Measurements from ENCODE around the gene C1orf122.

The C1orf122 gene

DNA sequence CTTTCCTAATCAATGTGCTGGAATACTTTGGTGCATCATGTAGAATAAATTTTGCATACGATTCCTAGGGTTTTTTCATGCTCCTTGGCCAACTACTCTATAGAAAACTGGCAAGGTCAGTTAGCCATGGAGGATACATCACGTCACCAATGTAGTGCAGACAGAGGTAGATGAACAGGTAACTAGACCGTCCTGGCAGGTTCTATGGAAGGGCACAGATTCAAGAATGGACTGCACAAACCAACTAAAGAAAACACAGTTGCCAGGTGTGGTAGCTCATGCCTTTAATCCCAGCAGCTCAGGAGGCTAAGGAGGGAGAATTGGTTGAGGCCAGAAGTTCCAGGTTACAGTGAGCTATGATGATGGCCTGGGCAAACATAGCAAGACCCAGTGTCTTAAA, 41.9 kb downstream of the C1orf122 start:
- peaks cover 3% of the 10 kb centered on the region; the same call in 1 of the 2 replicates for H3K36me3 ChIP-seq (replicated peaks; ENCODE audit: insufficient read depth, low read length)
- H3K9me2 ChIP-seq (replicated peaks; ENCODE audit: insufficient read depth, low read length) = no peaks in the 10 kb centered on the region
- peaks cover 6% of the 10 kb centered on the region; the same call in 1 of the 2 replicates for H3F3A ChIP-seq (ENCODE audit: insufficient read depth, low read length)
- H3K4me3 ChIP-seq (ENCODE audit: low read length) = no peak overlapping the region
- no peaks in the 10 kb centered on the region for H3K27me3 ChIP-seq (replicated peaks; ENCODE audit: insufficient read depth, low read length)
- H2AFZ ChIP-seq (ENCODE audit: low read length) = no peak overlapping the region
- no peak overlapping the region for H3K27ac ChIP-seq (ENCODE audit: low read length)
- peaks cover 89% of the 10 kb centered on the region for H3K79me2 ChIP-seq (ENCODE audit: low read length)
- TF ChIP-seq EZH2 (optimal IDR thresholded peaks at IDR 0.05; ENCODE audit: low read depth, low read length) (no peak), EZH2phosphoT487 (IDR thresholded peaks at IDR 0.05; ENCODE audit: low read length) (no peak)
- TF ChIP-seq, protein P1, sequence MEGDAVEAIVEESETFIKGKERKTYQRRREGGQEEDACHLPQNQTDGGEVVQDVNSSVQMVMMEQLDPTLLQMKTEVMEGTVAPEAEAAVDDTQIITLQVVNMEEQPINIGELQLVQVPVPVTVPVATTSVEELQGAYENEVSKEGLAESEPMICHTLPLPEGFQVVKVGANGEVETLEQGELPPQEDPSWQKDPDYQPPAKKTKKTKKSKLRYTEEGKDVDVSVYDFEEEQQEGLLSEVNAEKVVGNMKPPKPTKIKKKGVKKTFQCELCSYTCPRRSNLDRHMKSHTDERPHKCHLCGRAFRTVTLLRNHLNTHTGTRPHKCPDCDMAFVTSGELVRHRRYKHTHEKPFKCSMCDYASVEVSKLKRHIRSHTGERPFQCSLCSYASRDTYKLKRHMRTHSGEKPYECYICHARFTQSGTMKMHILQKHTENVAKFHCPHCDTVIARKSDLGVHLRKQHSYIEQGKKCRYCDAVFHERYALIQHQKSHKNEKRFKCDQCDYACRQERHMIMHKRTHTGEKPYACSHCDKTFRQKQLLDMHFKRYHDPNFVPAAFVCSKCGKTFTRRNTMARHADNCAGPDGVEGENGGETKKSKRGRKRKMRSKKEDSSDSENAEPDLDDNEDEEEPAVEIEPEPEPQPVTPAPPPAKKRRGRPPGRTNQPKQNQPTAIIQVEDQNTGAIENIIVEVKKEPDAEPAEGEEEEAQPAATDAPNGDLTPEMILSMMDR (IDR thresholded peaks at IDR 0.05; ENCODE audit: low read length) = no peak
- no peak overlapping the region for H3K4me2 ChIP-seq (ENCODE audit: low read depth, low read length)
- H3K9me3 ChIP-seq (replicated peaks; ENCODE audit: insufficient read depth, low read length) = no peaks in the 10 kb centered on the region
- no peaks in the 10 kb centered on the region for H4K20me1 ChIP-seq (ENCODE audit: insufficient read depth, low read length)
- no peak for DNase-seq
- peaks cover 7% of the 10 kb centered on the region for H3K4me1 ChIP-seq (ENCODE audit: low read length)
- H3K9ac ChIP-seq (ENCODE audit: low read length) = no peak overlapping the region

DNA sequence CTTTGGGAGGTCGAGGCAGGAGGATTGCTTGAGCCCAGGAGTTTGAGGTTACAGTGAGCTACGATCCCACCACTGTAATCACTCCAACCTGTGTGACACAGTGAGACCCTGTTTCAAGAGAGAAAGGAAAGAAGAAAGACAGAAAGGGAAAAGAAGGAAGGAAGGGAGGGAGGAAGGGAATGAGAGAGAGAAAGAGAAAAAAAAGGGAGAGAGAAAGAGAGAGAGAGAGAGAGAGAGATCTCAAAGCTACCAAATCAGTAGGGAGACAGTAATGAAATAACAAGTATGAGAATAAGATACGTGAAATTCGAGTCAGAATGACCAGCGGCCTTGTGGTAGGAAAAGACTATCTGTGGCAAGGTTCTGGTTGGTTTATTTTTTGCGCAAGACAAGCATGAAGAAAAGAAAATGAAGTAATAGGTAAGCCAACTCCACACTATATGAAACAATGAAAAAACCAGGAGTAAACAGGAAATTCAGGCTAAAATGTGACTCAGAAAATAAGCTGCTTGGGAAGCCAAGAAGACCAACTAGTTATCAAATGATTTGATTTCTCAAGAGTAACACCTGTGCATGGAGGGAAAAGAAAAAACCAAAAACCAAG, 42.9 kb downstream of the C1orf122 start:
- Histone ChIP-seq H3K9me3 (replicated peaks; ENCODE audit: insufficient read depth, low read length) (no peaks in the 10 kb centered on the region), H3K4me1 (ENCODE audit: low read length) (peaks cover 7% of the 10 kb centered on the region), H3F3A (ENCODE audit: insufficient read depth, low read length) (peaks cover 6% of the 10 kb centered on the region; the same call in 1 of the 2 replicates), H3K27ac (ENCODE audit: low read length) (no peak overlapping the region), H3K79me2 (ENCODE audit: low read length) (peaks cover 89% of the 10 kb centered on the region), H3K36me3 (replicated peaks; ENCODE audit: insufficient read depth, low read length) (peaks cover 5% of the 10 kb centered on the region; the same call in 1 of the 2 replicates), H4K20me1 (ENCODE audit: insufficient read depth, low read length) (no peaks in the 10 kb centered on the region), H3K9me2 (replicated peaks; ENCODE audit: insufficient read depth, low read length) (no peaks in the 10 kb centered on the region), H3K4me2 (ENCODE audit: low read depth, low read length) (no peak overlapping the region), H2AFZ (ENCODE audit: low read length) (no peak overlapping the region), H3K27me3 (replicated peaks; ENCODE audit: insufficient read depth, low read length) (no peaks in the 10 kb centered on the region), H3K9ac (ENCODE audit: low read length) (no peak overlapping the region), H3K4me3 (ENCODE audit: low read length) (no peak overlapping the region)
- DNase-seq = no peak
- TF ChIP-seq EZH2phosphoT487 (IDR thresholded peaks at IDR 0.05; ENCODE audit: low read length) (no peak), EZH2 (optimal IDR thresholded peaks at IDR 0.05; ENCODE audit: low read depth, low read length) (no peak)
- TF ChIP-seq, protein P1 (IDR thresholded peaks at IDR 0.05; ENCODE audit: low read length) = no peak

DNA sequence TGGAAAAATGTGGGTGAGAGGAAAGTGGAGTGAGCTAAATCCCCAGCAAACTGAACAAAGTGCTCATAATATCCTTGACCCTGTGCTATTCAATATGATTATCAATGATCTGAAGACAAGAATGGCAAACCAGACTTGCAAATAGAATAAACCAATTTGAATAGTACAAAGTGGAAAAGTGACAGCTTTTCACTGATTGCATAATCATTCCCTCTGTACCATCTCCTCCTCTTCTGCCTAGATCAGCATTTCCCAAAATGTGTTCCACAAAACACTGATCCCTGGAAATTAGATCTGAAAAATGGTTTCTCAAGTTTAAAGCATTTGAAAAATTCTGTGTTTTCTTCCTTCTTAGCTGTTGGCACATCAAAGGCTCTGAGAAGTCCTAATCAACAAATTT, 43.7 kb downstream of the C1orf122 start:
- H4K20me1 ChIP-seq (ENCODE audit: insufficient read depth, low read length) = no peaks in the 10 kb centered on the region
- H3K9me3 ChIP-seq (replicated peaks; ENCODE audit: insufficient read depth, low read length) = no peaks in the 10 kb centered on the region
- H3K36me3 ChIP-seq (replicated peaks; ENCODE audit: insufficient read depth, low read length) = peaks cover 5% of the 10 kb centered on the region; the same call in 1 of the 2 replicates
- TF ChIP-seq EZH2phosphoT487 (IDR thresholded peaks at IDR 0.05; ENCODE audit: low read length) (no peak), EZH2 (optimal IDR thresholded peaks at IDR 0.05; ENCODE audit: low read depth, low read length) (no peak)
- TF ChIP-seq, protein P1 (IDR thresholded peaks at IDR 0.05; ENCODE audit: low read length) = no peak
- H3K27ac ChIP-seq (ENCODE audit: low read length) = no peak overlapping the region
- no peak overlapping the region for H3K4me3 ChIP-seq (ENCODE audit: low read length)
- H3K9ac ChIP-seq (ENCODE audit: low read length) = no peak overlapping the region
- DNase-seq = no peak
- H3K4me1 ChIP-seq (ENCODE audit: low read length) = peaks cover 7% of the 10 kb centered on the region
- H3K27me3 ChIP-seq (replicated peaks; ENCODE audit: insufficient read depth, low read length) = no peaks in the 10 kb centered on the region
- H3F3A ChIP-seq (ENCODE audit: insufficient read depth, low read length) = peaks cover 6% of the 10 kb centered on the region; the same call in 1 of the 2 replicates
- H3K9me2 ChIP-seq (replicated peaks; ENCODE audit: insufficient read depth, low read length) = no peaks in the 10 kb centered on the region
- no peak overlapping the region for H2AFZ ChIP-seq (ENCODE audit: low read length)
- peaks cover 86% of the 10 kb centered on the region for H3K79me2 ChIP-seq (ENCODE audit: low read length)
- H3K4me2 ChIP-seq (ENCODE audit: low read depth, low read length) = no peak overlapping the region
